ENCODE results near the gene TDRKH.

GRCh38 chr1:151790071-151790939, at the start of gene TDRKH:
- TF ChIP-seq, protein P1, sequence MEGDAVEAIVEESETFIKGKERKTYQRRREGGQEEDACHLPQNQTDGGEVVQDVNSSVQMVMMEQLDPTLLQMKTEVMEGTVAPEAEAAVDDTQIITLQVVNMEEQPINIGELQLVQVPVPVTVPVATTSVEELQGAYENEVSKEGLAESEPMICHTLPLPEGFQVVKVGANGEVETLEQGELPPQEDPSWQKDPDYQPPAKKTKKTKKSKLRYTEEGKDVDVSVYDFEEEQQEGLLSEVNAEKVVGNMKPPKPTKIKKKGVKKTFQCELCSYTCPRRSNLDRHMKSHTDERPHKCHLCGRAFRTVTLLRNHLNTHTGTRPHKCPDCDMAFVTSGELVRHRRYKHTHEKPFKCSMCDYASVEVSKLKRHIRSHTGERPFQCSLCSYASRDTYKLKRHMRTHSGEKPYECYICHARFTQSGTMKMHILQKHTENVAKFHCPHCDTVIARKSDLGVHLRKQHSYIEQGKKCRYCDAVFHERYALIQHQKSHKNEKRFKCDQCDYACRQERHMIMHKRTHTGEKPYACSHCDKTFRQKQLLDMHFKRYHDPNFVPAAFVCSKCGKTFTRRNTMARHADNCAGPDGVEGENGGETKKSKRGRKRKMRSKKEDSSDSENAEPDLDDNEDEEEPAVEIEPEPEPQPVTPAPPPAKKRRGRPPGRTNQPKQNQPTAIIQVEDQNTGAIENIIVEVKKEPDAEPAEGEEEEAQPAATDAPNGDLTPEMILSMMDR (IDR thresholded peaks at IDR 0.05) = peak in 2 of 3 donors; percentile 46 to 66
- TF ChIP-seq POLR2AphosphoS5 (IDR thresholded peaks at IDR 0.05) = no peak

Measured in breast epithelium (tissue), 3 donors.